Measurements from ENCODE around the gene NFYC. TPM values are rescaled to one million over a fixed set of nuclear protein-coding genes. Genes with fewer than 3 reads are reported as not detected.

Gene NFYC
- total RNA-seq, 1 experiment from 2014 or later, result 63.3 TPM

GRCh38 chr1:40794048-40794447 is 102.5 kb downstream of the NFYC start:
- H3K4me3 ChIP-seq (replicated peaks in 1 of 2; ENCODE audit: low read depth in 1 of 2, low read length in 2 of 2), result no peak overlapping the region
- no peak overlapping the region for H2AFZ ChIP-seq (ENCODE audit: low read depth, low read length, poor library complexity, severe bottlenecking)
- ChIA-PET RAD21 (ENCODE audit: low non-redundant PET in 1 of 2, low total read pairs in 2 of 2, uncharacterized antibody in 2 of 2, unreplicated experiment in 2 of 2) (no interaction called here), CTCF (interaction anchor here (1.0 kb wide), 1 partner anchor 20 kb away, joined by 3 read pairs; no protein-coding TSS in a partner anchor), POLR2A (no interaction called here)
- intact Hi-C loops (cut with micrococcal nuclease), result no loop called here
- ATAC-seq (no peak), DNase-seq (ENCODE audit: low read depth, low spot score) (no peak)
- H3K4me2 ChIP-seq (ENCODE audit: low read length), result no peak overlapping the region
- H3K36me3 ChIP-seq (ENCODE audit: control insufficient read depth in 1 of 2, insufficient read depth in 2 of 2, low read length in 2 of 2), result no peaks in the 10 kb centered on the region
- no peak overlapping the region for H3K9ac ChIP-seq (ENCODE audit: low read length)
- no peaks in the 10 kb centered on the region for H3K9me2 ChIP-seq (ENCODE audit: insufficient read depth)
- H3K4me1 ChIP-seq (ENCODE audit: control insufficient read depth in 1 of 2, insufficient read depth in 2 of 2, low read length in 2 of 2), result 0 out of 4 replicates have a peak, but pooled peaks cover 0 to 2% of the 10 kb centered on the region in 2 experiments
- no peak overlapping the region for H3K27ac ChIP-seq (ENCODE audit: low read depth, low read length)
- no peak for TF ChIP-seq SP1 (IDR thresholded peaks at IDR 0.05; ENCODE audit: low read depth)
- TF ChIP-seq CBX3 (IDR thresholded peaks at IDR 0.05; ENCODE audit: low read depth), result no peak
- TF ChIP-seq FOSL1 (IDR thresholded peaks at IDR 0.05; ENCODE audit: low read depth), result no peak
- no peak for TF ChIP-seq SRF (IDR thresholded peaks at IDR 0.05; ENCODE audit: low read depth)
- TF ChIP-seq JUND (IDR thresholded peaks at IDR 0.05), result no peak
- no TSS peak for BruUV-seq (replicated peaks)
- no peaks in the 10 kb centered on the region for H3K27me3 ChIP-seq (ENCODE audit: insufficient read depth, low read length)
- H3K9me3 ChIP-seq (ENCODE audit: control insufficient read depth in 1 of 2, insufficient read depth in 1 of 2, low read depth in 1 of 2, low read length in 2 of 2), result no peaks in the 10 kb centered on the region
- no peaks in the 10 kb centered on the region for H4K20me1 ChIP-seq (ENCODE audit: insufficient read depth)
- H3K79me2 ChIP-seq (ENCODE audit: insufficient read depth, low read length), result no peaks in the 10 kb centered on the region

- no peaks in the 10 kb centered on the region for H3K9me2 ChIP-seq (ENCODE audit: insufficient read depth)
- no peak overlapping the region for H3K9ac ChIP-seq (ENCODE audit: low read length)
- BruUV-seq (replicated peaks), result no TSS peak
- H3K27ac ChIP-seq (ENCODE audit: low read depth, low read length), result no peak overlapping the region
- H2AFZ ChIP-seq (ENCODE audit: low read depth, low read length, poor library complexity, severe bottlenecking), result no peak overlapping the region
- ATAC-seq (no peak), DNase-seq (ENCODE audit: low read depth, low spot score) (no peak)
- intact Hi-C loops (cut with micrococcal nuclease), result no loop called here
- no peak overlapping the region for H3K4me2 ChIP-seq (ENCODE audit: low read length)
- peaks cover 0 to 8% of the 10 kb centered on the region in 2 experiments; a peak in 1 of 4 replicates for H3K4me1 ChIP-seq (ENCODE audit: control insufficient read depth in 1 of 2, insufficient read depth in 2 of 2, low read length in 2 of 2)
- H3K79me2 ChIP-seq (ENCODE audit: insufficient read depth, low read length), result no peaks in the 10 kb centered on the region
- POLR2A ChIA-PET, result no interaction called here
- RAD21 ChIA-PET (ENCODE audit: low non-redundant PET in 1 of 2, low total read pairs in 2 of 2, uncharacterized antibody in 2 of 2, unreplicated experiment in 2 of 2), result no interaction called here
- H3K4me3 ChIP-seq (replicated peaks in 1 of 2; ENCODE audit: low read depth in 1 of 2, low read length in 2 of 2), result no peak overlapping the region
- no peaks in the 10 kb centered on the region for H3K36me3 ChIP-seq (ENCODE audit: control insufficient read depth in 1 of 2, insufficient read depth in 2 of 2, low read length in 2 of 2)
- CTCF ChIA-PET, result interaction anchor here (1.0 kb wide), 1 partner anchor 21 kb away, joined by 3 read pairs; no protein-coding TSS in a partner anchor
- H3K9me3 ChIP-seq (ENCODE audit: control insufficient read depth in 1 of 2, insufficient read depth in 1 of 2, low read depth in 1 of 2, low read length in 2 of 2), result no peaks in the 10 kb centered on the region
- H4K20me1 ChIP-seq (ENCODE audit: insufficient read depth), result no peaks in the 10 kb centered on the region
- no peaks in the 10 kb centered on the region for H3K27me3 ChIP-seq (ENCODE audit: insufficient read depth, low read length)
- TF ChIP-seq ZNF274 (IDR thresholded peaks at IDR 0.05; ENCODE audit: low read depth, low read length) (no peak), CBX3 (IDR thresholded peaks at IDR 0.05; ENCODE audit: low read depth) (no peak), POLR2AphosphoS5 (IDR thresholded peaks at IDR 0.05; ENCODE audit: low read depth, low read length) (no peak), CTCF (IDR thresholded peaks at IDR 0.05 in 2 of 3, conservative IDR thresholded peaks at IDR 0.05 in 1 of 3; ENCODE audit: borderline replicate concordance in 1 of 3, insufficient read depth in 1 of 3, low read depth in 2 of 3, low read length in 2 of 3) (no peak), EGR1 (IDR thresholded peaks at IDR 0.05; ENCODE audit: low read depth) (no peak), RAD21 (IDR thresholded peaks at IDR 0.05; ENCODE audit: low read depth) (no peak), EZH2phosphoT487 (IDR thresholded peaks at IDR 0.05; ENCODE audit: borderline replicate concordance) (no peak), CEBPB (IDR thresholded peaks at IDR 0.05; ENCODE audit: low read depth) (no peak)
- TF ChIP-seq, protein P1, sequence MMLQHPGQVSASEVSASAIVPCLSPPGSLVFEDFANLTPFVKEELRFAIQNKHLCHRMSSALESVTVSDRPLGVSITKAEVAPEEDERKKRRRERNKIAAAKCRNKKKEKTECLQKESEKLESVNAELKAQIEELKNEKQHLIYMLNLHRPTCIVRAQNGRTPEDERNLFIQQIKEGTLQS (IDR thresholded peaks at IDR 0.05), result no peak
- TF ChIP-seq, protein P2, sequence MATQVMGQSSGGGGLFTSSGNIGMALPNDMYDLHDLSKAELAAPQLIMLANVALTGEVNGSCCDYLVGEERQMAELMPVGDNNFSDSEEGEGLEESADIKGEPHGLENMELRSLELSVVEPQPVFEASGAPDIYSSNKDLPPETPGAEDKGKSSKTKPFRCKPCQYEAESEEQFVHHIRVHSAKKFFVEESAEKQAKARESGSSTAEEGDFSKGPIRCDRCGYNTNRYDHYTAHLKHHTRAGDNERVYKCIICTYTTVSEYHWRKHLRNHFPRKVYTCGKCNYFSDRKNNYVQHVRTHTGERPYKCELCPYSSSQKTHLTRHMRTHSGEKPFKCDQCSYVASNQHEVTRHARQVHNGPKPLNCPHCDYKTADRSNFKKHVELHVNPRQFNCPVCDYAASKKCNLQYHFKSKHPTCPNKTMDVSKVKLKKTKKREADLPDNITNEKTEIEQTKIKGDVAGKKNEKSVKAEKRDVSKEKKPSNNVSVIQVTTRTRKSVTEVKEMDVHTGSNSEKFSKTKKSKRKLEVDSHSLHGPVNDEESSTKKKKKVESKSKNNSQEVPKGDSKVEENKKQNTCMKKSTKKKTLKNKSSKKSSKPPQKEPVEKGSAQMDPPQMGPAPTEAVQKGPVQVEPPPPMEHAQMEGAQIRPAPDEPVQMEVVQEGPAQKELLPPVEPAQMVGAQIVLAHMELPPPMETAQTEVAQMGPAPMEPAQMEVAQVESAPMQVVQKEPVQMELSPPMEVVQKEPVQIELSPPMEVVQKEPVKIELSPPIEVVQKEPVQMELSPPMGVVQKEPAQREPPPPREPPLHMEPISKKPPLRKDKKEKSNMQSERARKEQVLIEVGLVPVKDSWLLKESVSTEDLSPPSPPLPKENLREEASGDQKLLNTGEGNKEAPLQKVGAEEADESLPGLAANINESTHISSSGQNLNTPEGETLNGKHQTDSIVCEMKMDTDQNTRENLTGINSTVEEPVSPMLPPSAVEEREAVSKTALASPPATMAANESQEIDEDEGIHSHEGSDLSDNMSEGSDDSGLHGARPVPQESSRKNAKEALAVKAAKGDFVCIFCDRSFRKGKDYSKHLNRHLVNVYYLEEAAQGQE (IDR thresholded peaks at IDR 0.05; ENCODE audit: low read depth), result no peak
- TF ChIP-seq, protein P3, sequence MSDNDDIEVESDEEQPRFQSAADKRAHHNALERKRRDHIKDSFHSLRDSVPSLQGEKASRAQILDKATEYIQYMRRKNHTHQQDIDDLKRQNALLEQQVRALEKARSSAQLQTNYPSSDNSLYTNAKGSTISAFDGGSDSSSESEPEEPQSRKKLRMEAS (IDR thresholded peaks at IDR 0.05), result no peak
These were observed 103.6 kb downstream of the NFYC start for GRCh38 chr1:40794974-40795715.
